ENCODE data around the gene PUM1.

The PUM1 gene

GRCh38 chr1:31022259-31022658 is 43.3 kb downstream of the PUM1 start:
- ATAC-seq: no peak

GRCh38 chr1:31020007-31020790 is 45.3 kb downstream of the PUM1 start:
- no peak for ATAC-seq

GRCh38 chr1:31019401-31019800 is 46.1 kb downstream of the PUM1 start:
- peak; percentile 48 to 58 for ATAC-seq

GRCh38 chr1:31016868-31017267 is 48.6 kb downstream of the PUM1 start:
- no peak for ATAC-seq

- peak in 1 of 2 donors; percentile 4 for ATAC-seq
Measured at GRCh38 chr1:31013187-31013864, 52.2 kb downstream of the PUM1 start.

- ATAC-seq: no peak
Measured at GRCh38 chr1:31012210-31012924, 53.1 kb downstream of the PUM1 start.

- no peak for ATAC-seq
Measured at GRCh38 chr1:31011719-31012118, 53.8 kb downstream of the PUM1 start.

GRCh38 chr1:31010086-31010989 is 55.2 kb downstream of the PUM1 start:
- peak; percentile 98 to 99 for ATAC-seq

- ATAC-seq: no peak
Measured at GRCh38 chr1:31007462-31007991, 58.0 kb downstream of the PUM1 start.

- ATAC-seq: no peak
Measured at GRCh38 chr1:31006747-31007146, 58.8 kb downstream of the PUM1 start.

- ATAC-seq: no peak
Measured at GRCh38 chr1:31005617-31006166, 59.8 kb downstream of the PUM1 start.

GRCh38 chr1:31005198-31005597 is 60.3 kb downstream of the PUM1 start:
- ATAC-seq: no peak

- no peak for ATAC-seq
Measured at GRCh38 chr1:31004231-31004621, 61.3 kb downstream of the PUM1 start.

GRCh38 chr1:31003613-31004230 is 61.8 kb downstream of the PUM1 start:
- ATAC-seq: no peak

- ATAC-seq: no peak
Measured at GRCh38 chr1:31000301-31000700, 65.2 kb downstream of the PUM1 start.

GRCh38 chr1:30998887-30999286 is 66.6 kb downstream of the PUM1 start:
- peak in 1 of 2 donors; percentile 36 for ATAC-seq

GRCh38 chr1:30998171-30998570 is 67.3 kb downstream of the PUM1 start:
- ATAC-seq: no peak

- ATAC-seq: no peak
Measured at GRCh38 chr1:30997463-30998057, 68.0 kb downstream of the PUM1 start.

GRCh38 chr1:30995990-30996612 is 69.4 kb downstream of the PUM1 start:
- no peak for ATAC-seq

GRCh38 chr1:30991862-30992606 is 73.5 kb downstream of the PUM1 start:
- ATAC-seq: no peak

Data from activated CD4-positive, CD25-positive, alpha-beta regulatory T cell treated with anti-CD3 and anti-CD28 coated beads, Interleukin-2, amount 50 U/mL, for 24 hours (primary cell).